NCI-H2081 (cell line): ENCODE data around the gene SCN4B.
A peak's percentile ranks its signal among the peaks of the same experiment; 100 is the strongest.

ENCODE experiments used
- DNase-seq, 2 experiments: peaks; one replicate each; lab custom pipeline; 2025; lab: John Stamatoyannopoulos, UW

Gene SCN4B

GRCh38 chr11:118099838-118100556 lies 52.6 kb downstream of the SCN4B start:
- DNase-seq = no peak

GRCh38 chr11:118098996-118099837 lies 53.4 kb downstream of the SCN4B start:
- DNase-seq = no peak

- no peak for DNase-seq
These were observed 56.7 kb downstream of the SCN4B start for GRCh38 chr11:118095967-118096367.

- no peak for DNase-seq
These were observed 57.1 kb downstream of the SCN4B start for GRCh38 chr11:118095493-118095892.

GRCh38 chr11:118092907-118093571 lies 59.6 kb downstream of the SCN4B start:
- DNase-seq = no peak

GRCh38 chr11:118091690-118092089 lies 60.9 kb downstream of the SCN4B start:
- DNase-seq = no peak

GRCh38 chr11:118090545-118091162 lies 62.0 kb downstream of the SCN4B start:
- DNase-seq = no peak

GRCh38 chr11:118088531-118088930 lies 64.1 kb downstream of the SCN4B start:
- no peak for DNase-seq

GRCh38 chr11:118087931-118088330 lies 64.7 kb downstream of the SCN4B start:
- no peak for DNase-seq

- peak in 1 of 2 experiments; percentile 23 for DNase-seq
These were observed 65.5 kb downstream of the SCN4B start, which contains the start of gene SMIM35 for GRCh38 chr11:118086913-118087768. SMIM35 (minus strand) TSS chr11:118086963; CDS start chr11:118086757, 206 bp downstream.

GRCh38 chr11:118084656-118085055 lies 68.0 kb downstream of the SCN4B start:
- no peak for DNase-seq

GRCh38 chr11:118084247-118084646 lies 68.4 kb downstream of the SCN4B start:
- no peak for DNase-seq
